ENCODE measurements around the gene RNF213. TPM values are rescaled to one million over a fixed set of nuclear protein-coding genes. Genes with fewer than 3 reads are reported as not detected.

The RNF213 gene
- total and polyA plus RNA-seq, 2 of the 8 experiments (the other 6 are each of a cell fraction or from before 2014, with no cell fraction given) = 33.8 to 62.8 TPM

- no peak for TF ChIP-seq CHD7 (IDR thresholded peaks at IDR 0.05; ENCODE audit: insufficient replicate concordance, low read length)
- no peak for TF ChIP-seq JUND (IDR thresholded peaks at IDR 0.05; ENCODE audit: low read length)
- TF ChIP-seq TCF12 (IDR thresholded peaks at IDR 0.05; ENCODE audit: low read depth, low read length) = no peak
- TF ChIP-seq MAFK (IDR thresholded peaks at IDR 0.05; ENCODE audit: low read depth, low read length) = no peak
- no peak for TF ChIP-seq TBP (IDR thresholded peaks at IDR 0.05; ENCODE audit: low read depth, low read length)
- no peak for TF ChIP-seq RNF2 (IDR thresholded peaks at IDR 0.05; ENCODE audit: borderline replicate concordance, low read depth, low read length, missing control alignments, poor library complexity, severe bottlenecking)
- no peak for TF ChIP-seq EP300 (IDR thresholded peaks at IDR 0.05; ENCODE audit: borderline replicate concordance in 1 of 2, low read depth in 2 of 2, low read length in 2 of 2)
- no peak for TF ChIP-seq HDAC2 (IDR thresholded peaks at IDR 0.05; ENCODE audit: borderline replicate concordance in 1 of 2, low read depth in 2 of 2, low read length in 2 of 2)
Observed at GRCh38 chr17:80243526-80244433, 16.9 kb upstream of the RNF213 start (continued).

Measured in H1 (cell line).